Measurements from ENCODE around the gene PHAX. TPM values are rescaled to one million over a fixed set of nuclear protein-coding genes. Genes with fewer than 3 reads are reported as not detected.
A peak's percentile ranks its signal among the peaks of the same experiment; 100 is the strongest.

The PHAX gene
- total RNA-seq, 6 experiments from 2014 or later = 11.0 to 24.6 (median 19.4) TPM

- H3K9me3 ChIP-seq = no peaks in the 10 kb centered on the region
- H3K27me3 ChIP-seq = no peaks in the 10 kb centered on the region
- intact Hi-C loops (cut with DNase I) = no loop called here
- peak overlapping the region; percentile 37 to 96 (median 92) for H3K27ac ChIP-seq
- no peaks in the 10 kb centered on the region for H3K36me3 ChIP-seq
- TF ChIP-seq POLR2A (IDR thresholded peaks at IDR 0.05) (no peak), CTCF (IDR thresholded peaks at IDR 0.05) (no peak)
- WGBS (ENCODE audit: insufficient coverage, low coverage, low lambda C conversion rate, missing lambda C conversion rate) = 19% methylated on average over 1 of the region's 1 CpG
- peak overlapping the region in 1 of 3 donors; percentile 1 for H3K4me3 ChIP-seq
- H3K4me1 ChIP-seq = peaks cover 0 to 61% (median 18%) of the 10 kb centered on the region in 4 donors
- DNase-seq (no peak), ATAC-seq (peak; percentile 36 to 57 (median 46))
Observed at GRCh38 chr5:126651013-126651577, 50.3 kb downstream of the PHAX start.

- no peaks in the 10 kb centered on the region for H3K9me3 ChIP-seq
- no peaks in the 10 kb centered on the region for H3K36me3 ChIP-seq
- peaks cover 0 to 25% (median 8%) of the 10 kb centered on the region in 4 donors for H3K4me1 ChIP-seq
- no peak for DNase-seq
- no peak for TF ChIP-seq POLR2A (IDR thresholded peaks at IDR 0.05)
- peak; percentile 79 to 88 (median 84) for TF ChIP-seq CTCF (IDR thresholded peaks at IDR 0.05)
- no peaks in the 10 kb centered on the region for H3K27me3 ChIP-seq
- under 1% methylated on average over 5 of the region's 5 CpGs for WGBS (ENCODE audit: insufficient coverage, low coverage, low lambda C conversion rate, missing lambda C conversion rate)
- H3K27ac ChIP-seq = no peak overlapping the region
- peak; percentile 66 to 74 (median 68) for ATAC-seq
- intact Hi-C loops (cut with DNase I) = no loop called here
- H3K4me3 ChIP-seq = no peak overlapping the region
Observed at GRCh38 chr5:126656401-126657007, 55.8 kb downstream of the PHAX start.

- H3K27ac ChIP-seq = no peak overlapping the region
- no peaks in the 10 kb centered on the region for H3K36me3 ChIP-seq
- no peak for ATAC-seq
- H3K9me3 ChIP-seq = no peaks in the 10 kb centered on the region
- TF ChIP-seq CTCF (IDR thresholded peaks at IDR 0.05) = no peak
- no peak for TF ChIP-seq POLR2A (IDR thresholded peaks at IDR 0.05)
- DNase-seq = no peak
- intact Hi-C loops (cut with DNase I) = no loop called here
- H3K4me3 ChIP-seq = no peak overlapping the region
- peaks cover 0 to 17% (median 5%) of the 10 kb centered on the region in 4 donors for H3K4me1 ChIP-seq
- 69% methylated on average over 4 of the region's 5 CpGs for WGBS (ENCODE audit: insufficient coverage, low coverage, low lambda C conversion rate, missing lambda C conversion rate)
- no peaks in the 10 kb centered on the region for H3K27me3 ChIP-seq
Observed at GRCh38 chr5:126658561-126658960, 57.8 kb downstream of the PHAX start.

GRCh38 chr5:126659805-126660482 is 59.2 kb downstream of the PHAX start:
- no peaks in the 10 kb centered on the region for H3K9me3 ChIP-seq
- no peak overlapping the region for H3K4me3 ChIP-seq
- no peak for ATAC-seq
- TF ChIP-seq CTCF (IDR thresholded peaks at IDR 0.05) (no peak), POLR2A (IDR thresholded peaks at IDR 0.05) (no peak)
- intact Hi-C loops (cut with DNase I) = no loop called here
- peaks cover 0 to 3% (median 1%) of the 10 kb centered on the region in 4 donors for H3K4me1 ChIP-seq
- no peaks in the 10 kb centered on the region for H3K27me3 ChIP-seq
- DNase-seq = no peak
- no peaks in the 10 kb centered on the region for H3K36me3 ChIP-seq
- no peak overlapping the region for H3K27ac ChIP-seq
- WGBS (ENCODE audit: insufficient coverage, low coverage, low lambda C conversion rate, missing lambda C conversion rate) = 86% methylated on average over 2 of the region's 2 CpGs

Measured in right lobe of liver (tissue), 6 donors.